ENCODE measurements around the gene DLG2.

DNA sequence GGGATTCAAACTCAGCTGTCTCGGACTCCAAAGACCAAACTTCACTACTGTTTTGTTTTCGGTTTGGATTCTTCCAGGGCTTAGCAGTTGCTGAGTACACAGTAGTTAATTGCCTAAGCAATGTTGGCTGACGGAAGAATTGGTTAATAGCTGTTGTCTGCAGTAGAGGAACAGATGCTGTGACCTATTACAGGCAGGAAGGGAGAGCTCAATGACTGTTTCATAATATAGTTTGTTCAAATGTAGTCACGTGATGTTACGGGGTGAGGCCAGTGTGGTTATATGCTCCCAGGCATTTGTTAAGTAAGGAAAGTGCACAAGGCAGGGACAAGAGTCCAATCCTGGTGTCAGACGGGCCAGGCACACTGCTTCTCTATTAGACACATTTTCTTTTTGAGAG is 2118.3 kb downstream of the DLG2 start:
- TF ChIP-seq, protein P1, sequence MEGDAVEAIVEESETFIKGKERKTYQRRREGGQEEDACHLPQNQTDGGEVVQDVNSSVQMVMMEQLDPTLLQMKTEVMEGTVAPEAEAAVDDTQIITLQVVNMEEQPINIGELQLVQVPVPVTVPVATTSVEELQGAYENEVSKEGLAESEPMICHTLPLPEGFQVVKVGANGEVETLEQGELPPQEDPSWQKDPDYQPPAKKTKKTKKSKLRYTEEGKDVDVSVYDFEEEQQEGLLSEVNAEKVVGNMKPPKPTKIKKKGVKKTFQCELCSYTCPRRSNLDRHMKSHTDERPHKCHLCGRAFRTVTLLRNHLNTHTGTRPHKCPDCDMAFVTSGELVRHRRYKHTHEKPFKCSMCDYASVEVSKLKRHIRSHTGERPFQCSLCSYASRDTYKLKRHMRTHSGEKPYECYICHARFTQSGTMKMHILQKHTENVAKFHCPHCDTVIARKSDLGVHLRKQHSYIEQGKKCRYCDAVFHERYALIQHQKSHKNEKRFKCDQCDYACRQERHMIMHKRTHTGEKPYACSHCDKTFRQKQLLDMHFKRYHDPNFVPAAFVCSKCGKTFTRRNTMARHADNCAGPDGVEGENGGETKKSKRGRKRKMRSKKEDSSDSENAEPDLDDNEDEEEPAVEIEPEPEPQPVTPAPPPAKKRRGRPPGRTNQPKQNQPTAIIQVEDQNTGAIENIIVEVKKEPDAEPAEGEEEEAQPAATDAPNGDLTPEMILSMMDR (IDR thresholded peaks at IDR 0.05): no peak
- TF ChIP-seq POLR2A (IDR thresholded peaks at IDR 0.05) (no peak), POLR2AphosphoS5 (IDR thresholded peaks at IDR 0.05) (no peak)

Data from sigmoid colon (tissue), 4 donors.